Fibroblast of pulmonary artery (primary cell): ENCODE data around the gene CILP2.

Source experiments
- DNase-seq: peaks from one replicate; pipeline ENCODE4 v3.0.0-alpha.2; 2010; ENCODE audit warnings: low read depth
- H3K4me3 ChIP-seq: replicated peaks from 2 replicates; pipeline ENCODE4 v1.5.1; 2011; ENCODE audit warnings: low read depth, mild to moderate bottlenecking, control low read depth, low read length, moderate library complexity
- TF ChIP-seq, protein P1 (sequence below): IDR thresholded peaks from 2 replicates; pipeline ENCODE4 v1.5.1; 2011; ENCODE audit warnings: mild to moderate bottlenecking, control low read depth, low read length, inconsistent platforms; ENCODE audit errors: missing control alignments

Gene CILP2

DNA sequence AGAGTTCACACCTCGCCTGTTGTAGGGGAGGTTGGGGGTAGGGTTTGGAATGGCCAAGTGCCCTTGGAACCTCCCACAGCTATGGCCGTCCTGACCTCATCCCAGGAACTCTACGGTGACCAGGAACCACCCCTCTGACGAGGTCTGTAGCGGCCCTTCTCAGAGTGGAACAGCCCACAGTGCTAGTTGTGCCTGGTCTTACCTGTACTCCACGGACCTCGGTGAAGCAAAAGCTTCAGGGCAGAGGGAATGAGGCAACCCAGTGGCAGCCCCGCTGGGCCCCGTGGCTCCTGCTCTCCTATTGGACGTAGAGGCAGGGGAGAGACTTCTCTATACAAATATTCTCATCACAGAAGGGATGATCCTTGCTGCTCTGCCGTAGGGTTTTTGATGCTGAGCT, 29.8 kb upstream of the CILP2 start:
- DNase-seq = no peak
- TF ChIP-seq, protein P1, sequence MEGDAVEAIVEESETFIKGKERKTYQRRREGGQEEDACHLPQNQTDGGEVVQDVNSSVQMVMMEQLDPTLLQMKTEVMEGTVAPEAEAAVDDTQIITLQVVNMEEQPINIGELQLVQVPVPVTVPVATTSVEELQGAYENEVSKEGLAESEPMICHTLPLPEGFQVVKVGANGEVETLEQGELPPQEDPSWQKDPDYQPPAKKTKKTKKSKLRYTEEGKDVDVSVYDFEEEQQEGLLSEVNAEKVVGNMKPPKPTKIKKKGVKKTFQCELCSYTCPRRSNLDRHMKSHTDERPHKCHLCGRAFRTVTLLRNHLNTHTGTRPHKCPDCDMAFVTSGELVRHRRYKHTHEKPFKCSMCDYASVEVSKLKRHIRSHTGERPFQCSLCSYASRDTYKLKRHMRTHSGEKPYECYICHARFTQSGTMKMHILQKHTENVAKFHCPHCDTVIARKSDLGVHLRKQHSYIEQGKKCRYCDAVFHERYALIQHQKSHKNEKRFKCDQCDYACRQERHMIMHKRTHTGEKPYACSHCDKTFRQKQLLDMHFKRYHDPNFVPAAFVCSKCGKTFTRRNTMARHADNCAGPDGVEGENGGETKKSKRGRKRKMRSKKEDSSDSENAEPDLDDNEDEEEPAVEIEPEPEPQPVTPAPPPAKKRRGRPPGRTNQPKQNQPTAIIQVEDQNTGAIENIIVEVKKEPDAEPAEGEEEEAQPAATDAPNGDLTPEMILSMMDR = no peak
- no peak overlapping the region for H3K4me3 ChIP-seq

DNA sequence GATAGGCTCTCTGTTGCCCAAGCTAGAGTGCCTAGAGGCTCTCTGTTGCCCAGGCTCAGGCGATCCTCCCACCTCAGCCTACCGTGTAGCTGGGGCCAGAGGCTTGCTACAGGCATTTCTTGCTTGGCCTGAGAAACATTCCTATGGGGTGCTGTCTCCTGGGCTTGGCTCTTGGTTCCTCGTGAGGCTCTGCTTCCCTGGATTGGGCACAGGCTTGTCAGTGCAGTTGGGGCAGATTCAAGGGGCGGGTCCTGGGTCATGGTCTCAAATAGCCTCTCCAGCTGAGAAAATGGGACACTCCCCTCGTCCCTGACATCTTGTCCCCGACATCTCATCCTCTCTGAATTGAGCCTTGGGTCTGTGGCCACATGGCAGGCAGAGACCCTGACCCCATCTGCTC, 27.6 kb upstream of the CILP2 start:
- TF ChIP-seq, protein P1 = no peak
- H3K4me3 ChIP-seq = no peak overlapping the region

DNA sequence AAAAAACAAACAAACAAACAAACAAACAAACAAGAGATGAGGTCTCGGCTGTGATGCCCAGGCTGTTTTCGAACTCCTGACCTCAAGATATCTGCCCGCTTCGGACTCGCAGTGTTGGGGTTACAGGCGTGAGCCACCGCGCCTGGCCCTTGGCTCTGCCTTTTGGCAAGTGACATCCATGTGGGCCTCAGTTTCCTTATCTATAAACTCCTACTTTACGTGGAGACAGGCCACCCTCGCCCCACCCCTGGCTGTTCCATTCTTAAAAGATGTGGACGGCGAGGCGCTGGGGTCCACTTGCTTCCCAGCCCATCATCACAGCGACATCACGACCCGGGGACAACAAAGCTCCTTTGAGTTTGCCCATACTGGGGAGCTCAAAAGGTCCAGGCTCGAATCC, 24.4 kb upstream of the CILP2 start:
- no peak overlapping the region for H3K4me3 ChIP-seq

More for the DNA sequence above, 27.6 kb upstream of the CILP2 start:
- no peak for DNase-seq

DNA sequence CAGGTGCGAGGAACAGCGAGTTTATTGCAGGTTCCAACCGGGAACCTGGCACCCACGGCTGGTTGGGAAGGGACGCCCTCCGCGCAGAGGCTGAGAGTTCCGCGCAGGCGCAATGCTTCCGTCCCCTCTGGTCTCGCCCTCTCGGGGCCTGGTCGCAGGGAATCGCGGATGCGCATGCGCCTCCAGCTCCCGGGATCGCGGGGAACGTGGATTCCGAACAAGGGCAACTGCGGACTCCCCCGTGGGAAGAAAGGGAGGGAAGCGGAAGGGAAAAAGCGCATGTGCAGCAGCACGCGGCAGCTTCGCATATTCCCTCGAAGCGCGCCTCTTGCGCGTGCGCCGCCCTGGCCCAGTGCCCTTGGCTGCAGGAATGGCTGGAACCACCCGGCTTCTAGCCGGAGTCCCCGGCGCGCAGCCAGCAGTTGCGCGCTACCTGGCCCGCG, 23.8 kb upstream of the CILP2 start:
- TF ChIP-seq, protein P1 = no peak
- no peak overlapping the region for H3K4me3 ChIP-seq

More for the DNA sequence above, 24.4 kb upstream of the CILP2 start:
- TF ChIP-seq, protein P1 = no peak
- DNase-seq = no peak

DNA sequence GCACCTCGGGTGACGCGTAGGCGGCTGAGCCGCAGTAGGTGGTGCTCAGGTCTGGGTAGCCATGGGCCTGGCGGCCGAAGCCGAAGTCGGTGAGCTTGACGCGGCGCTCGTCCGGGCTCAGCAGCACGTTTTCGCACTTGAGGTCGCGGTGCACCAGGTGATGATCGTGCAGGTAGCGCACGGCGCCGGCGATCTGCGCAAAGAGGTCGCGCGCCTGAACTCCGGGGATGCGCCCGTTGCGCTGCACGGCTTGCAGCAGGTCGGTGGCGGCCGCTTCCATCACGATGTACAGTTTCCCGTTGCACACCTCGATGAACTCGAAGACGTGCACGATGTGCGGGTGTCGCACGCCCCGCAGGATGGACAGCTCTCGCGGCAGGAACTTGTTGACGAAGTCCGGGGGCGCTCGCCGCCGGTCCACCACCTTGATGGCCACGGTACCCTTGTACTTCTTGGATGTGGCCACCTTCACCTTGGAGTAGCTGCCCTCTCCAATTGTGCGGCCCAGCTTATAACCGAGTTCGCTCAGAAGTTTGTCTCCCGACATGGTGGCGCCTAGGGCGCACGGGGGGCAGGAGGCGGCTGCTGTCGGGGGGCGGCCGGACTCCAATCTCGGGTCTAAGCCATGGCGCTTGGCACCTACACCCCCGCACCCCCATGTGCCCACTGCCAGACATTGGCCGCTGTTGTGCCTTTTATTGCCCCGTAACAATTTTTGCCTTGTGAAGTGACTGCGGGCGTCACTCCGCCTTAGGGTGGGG, 23.0 kb upstream of the CILP2 start, which contains the start of gene TSSK6:
Gene TSSK6 (minus strand): TSS at position 668 of the 761 bp plus-strand sequence. CDS start 121 bp downstream, at position 547.
- TF ChIP-seq, protein P1 = no peak
- DNase-seq = no peak

More for the DNA sequence above, 23.8 kb upstream of the CILP2 start:
- peak; percentile 69 for DNase-seq

DNA sequence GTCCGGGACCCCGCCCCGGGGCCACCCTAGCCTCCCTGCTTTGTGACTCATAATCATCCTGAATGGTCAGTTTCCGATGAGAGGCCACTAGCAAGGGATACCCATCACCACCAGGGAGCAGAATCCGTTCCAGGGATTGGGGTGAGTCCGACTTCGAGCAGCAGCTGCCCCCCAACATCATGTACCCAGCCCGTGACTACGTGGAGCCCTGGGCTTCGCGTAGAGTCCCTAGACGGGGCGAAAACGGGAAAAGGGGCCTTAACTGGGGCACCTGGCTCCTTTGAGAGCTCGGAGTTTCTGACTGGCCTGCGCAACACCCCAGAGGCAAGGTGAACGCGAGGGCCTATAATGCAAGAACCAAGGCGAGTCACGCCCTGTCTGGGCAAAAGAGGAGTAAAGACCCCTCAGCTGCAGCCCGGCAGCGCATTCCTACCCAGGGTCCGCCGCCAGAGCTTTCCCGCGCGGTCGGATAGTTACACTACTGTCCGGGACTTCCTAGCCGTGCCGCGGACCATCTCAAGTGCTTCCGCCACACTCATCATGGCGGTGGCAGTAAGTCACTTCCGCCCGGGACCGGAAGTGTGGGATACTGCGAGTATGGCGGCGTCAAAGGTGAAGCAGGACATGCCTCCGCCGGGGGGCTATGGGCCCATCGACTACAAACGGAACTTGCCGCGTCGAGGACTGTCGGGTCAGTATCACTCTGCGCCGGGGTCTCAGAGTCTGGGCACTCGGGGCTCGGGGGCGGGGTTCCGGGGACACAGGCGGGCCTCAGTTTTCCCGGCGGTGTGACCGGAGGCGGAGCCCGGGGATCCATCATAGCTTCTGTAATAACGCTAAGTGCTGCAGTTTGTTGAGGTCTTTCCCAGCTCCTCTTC, 22.2 kb upstream of the CILP2 start, which contains the start of gene NDUFA13:
Gene NDUFA13 (plus strand): TSS at position 584 of the 878 bp plus-strand sequence. CDS start 14 bp downstream, at position 598.
- H3K4me3 ChIP-seq = peak within 1 kb of the TSS; percentile 97
- TF ChIP-seq, protein P1 = no peak
- DNase-seq = peak; percentile 94

More for the DNA sequence above, 23.0 kb upstream of the CILP2 start, which contains the start of gene TSSK6:
- peak within 1 kb of the TSS; percentile 97 for H3K4me3 ChIP-seq
